NCI-H128 (cell line): ENCODE results near the gene EXOC3.
"Not testable (repeated sequence)": the region's sequence is repeated elsewhere in the genome, so short reads cannot be mapped to it uniquely, and the experiment has no call there.

Source experiments
- DNase-seq: peaks from one replicate; lab custom pipeline; 2025; ENCODE audit not compliant: unreplicated experiment; lab: John Stamatoyannopoulos, UW

The EXOC3 gene

GRCh38 chr5:484556-484955, 41.6 kb downstream of the EXOC3 start:
- no peak for DNase-seq

- DNase-seq: no peak
Observed at GRCh38 chr5:485113-485945, 42.4 kb downstream of the EXOC3 start.

GRCh38 chr5:485946-486491, 43.0 kb downstream of the EXOC3 start:
- no peak for DNase-seq

- DNase-seq: not testable (repeated sequence)
Observed at GRCh38 chr5:486597-486996, 43.6 kb downstream of the EXOC3 start.

- DNase-seq: no peak
Observed at GRCh38 chr5:488241-488640, 45.3 kb downstream of the EXOC3 start.

GRCh38 chr5:488744-489688, 46.0 kb downstream of the EXOC3 start:
- DNase-seq: no peak

GRCh38 chr5:489689-490080, 46.7 kb downstream of the EXOC3 start:
- no peak for DNase-seq

- no peak for DNase-seq
Observed at GRCh38 chr5:490116-491106, 47.4 kb downstream of the EXOC3 start.

GRCh38 chr5:491119-491855, 48.3 kb downstream of the EXOC3 start:
- DNase-seq: no peak

- no peak for DNase-seq
Observed at GRCh38 chr5:491856-492155, 48.8 kb downstream of the EXOC3 start.

- DNase-seq: no peak
Observed at GRCh38 chr5:492314-492893, 49.4 kb downstream of the EXOC3 start.

- DNase-seq: no peak
Observed at GRCh38 chr5:493119-493701, 50.2 kb downstream of the EXOC3 start.

- DNase-seq: no peak
Observed at GRCh38 chr5:493758-494157, 50.8 kb downstream of the EXOC3 start.

- no peak for DNase-seq
Observed at GRCh38 chr5:494667-495255, 51.8 kb downstream of the EXOC3 start.

- DNase-seq: no peak
Observed at GRCh38 chr5:496028-496427, 53.1 kb downstream of the EXOC3 start.

- DNase-seq: no peak
Observed at GRCh38 chr5:497090-497700, 54.2 kb downstream of the EXOC3 start.

GRCh38 chr5:497871-498509, 55.0 kb downstream of the EXOC3 start:
- no peak for DNase-seq
